Measurements from ENCODE around the gene DEPDC7.

DNA sequence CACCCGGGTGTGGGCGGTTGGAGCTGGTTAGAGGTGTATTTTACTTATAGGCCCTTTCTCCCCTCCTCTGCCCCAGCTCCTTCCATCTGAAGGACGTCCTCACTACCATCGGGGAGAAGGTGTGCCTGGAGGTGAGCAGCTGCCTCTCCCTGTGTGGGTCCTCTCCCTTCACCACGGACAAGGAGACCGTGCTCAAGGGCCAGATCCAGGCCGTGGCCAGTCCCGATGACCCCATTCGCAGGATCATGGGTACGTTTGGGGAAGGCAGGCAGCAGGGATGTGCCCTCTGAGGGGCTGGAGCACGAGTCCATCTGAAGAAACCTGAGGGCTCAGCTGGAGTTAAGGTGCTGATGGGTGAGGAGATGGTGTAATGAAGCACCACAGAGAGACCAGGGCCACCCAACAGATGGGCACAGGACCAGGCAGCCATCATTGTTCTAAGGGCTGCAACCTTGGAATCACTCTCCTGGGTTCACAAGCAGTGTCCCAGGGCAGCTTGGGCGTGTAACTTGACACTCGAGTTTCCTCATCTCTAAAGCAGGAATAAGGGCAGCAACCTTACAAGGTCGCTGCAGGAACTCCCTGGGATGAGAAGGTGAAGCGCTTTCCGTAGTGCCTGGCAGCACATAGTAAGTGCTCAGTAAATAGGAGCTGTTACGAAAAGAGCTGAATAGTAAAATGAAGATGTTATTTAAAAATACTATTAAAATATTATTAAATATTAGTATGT, 53.1 kb downstream of the DEPDC7 start:
- TF ChIP-seq, protein P1, sequence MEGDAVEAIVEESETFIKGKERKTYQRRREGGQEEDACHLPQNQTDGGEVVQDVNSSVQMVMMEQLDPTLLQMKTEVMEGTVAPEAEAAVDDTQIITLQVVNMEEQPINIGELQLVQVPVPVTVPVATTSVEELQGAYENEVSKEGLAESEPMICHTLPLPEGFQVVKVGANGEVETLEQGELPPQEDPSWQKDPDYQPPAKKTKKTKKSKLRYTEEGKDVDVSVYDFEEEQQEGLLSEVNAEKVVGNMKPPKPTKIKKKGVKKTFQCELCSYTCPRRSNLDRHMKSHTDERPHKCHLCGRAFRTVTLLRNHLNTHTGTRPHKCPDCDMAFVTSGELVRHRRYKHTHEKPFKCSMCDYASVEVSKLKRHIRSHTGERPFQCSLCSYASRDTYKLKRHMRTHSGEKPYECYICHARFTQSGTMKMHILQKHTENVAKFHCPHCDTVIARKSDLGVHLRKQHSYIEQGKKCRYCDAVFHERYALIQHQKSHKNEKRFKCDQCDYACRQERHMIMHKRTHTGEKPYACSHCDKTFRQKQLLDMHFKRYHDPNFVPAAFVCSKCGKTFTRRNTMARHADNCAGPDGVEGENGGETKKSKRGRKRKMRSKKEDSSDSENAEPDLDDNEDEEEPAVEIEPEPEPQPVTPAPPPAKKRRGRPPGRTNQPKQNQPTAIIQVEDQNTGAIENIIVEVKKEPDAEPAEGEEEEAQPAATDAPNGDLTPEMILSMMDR (IDR thresholded peaks at IDR 0.05): no peak
- no peak for TF ChIP-seq POLR2A (IDR thresholded peaks at IDR 0.05)
- TF ChIP-seq EP300 (IDR thresholded peaks at IDR 0.05): no peak
